Measurements from ENCODE around the gene WDR18. TPM values are rescaled to one million over a fixed set of nuclear protein-coding genes. Genes with fewer than 3 reads are reported as not detected.
A peak's percentile ranks its signal among the peaks of the same experiment; 100 is the strongest.

The WDR18 gene
- total RNA-seq, 4 donors from 2014 or later, result 25.0 to 52.6 (median 42.2) TPM

- no peak for DNase-seq (ENCODE audit: low spot score in 2 of 2)
- Histone ChIP-seq H3K4me1 (no peaks in the 10 kb centered on the region), H3K4me3 (no peak overlapping the region), H3K27ac (no peak overlapping the region), H3K9me3 (no peaks in the 10 kb centered on the region), H3K36me3 (peaks cover 51% of the 10 kb centered on the region), H3K27me3 (no peaks in the 10 kb centered on the region)
- 88% methylated on average over 15 of the region's 17 CpGs for WGBS
- TF ChIP-seq, protein P1, sequence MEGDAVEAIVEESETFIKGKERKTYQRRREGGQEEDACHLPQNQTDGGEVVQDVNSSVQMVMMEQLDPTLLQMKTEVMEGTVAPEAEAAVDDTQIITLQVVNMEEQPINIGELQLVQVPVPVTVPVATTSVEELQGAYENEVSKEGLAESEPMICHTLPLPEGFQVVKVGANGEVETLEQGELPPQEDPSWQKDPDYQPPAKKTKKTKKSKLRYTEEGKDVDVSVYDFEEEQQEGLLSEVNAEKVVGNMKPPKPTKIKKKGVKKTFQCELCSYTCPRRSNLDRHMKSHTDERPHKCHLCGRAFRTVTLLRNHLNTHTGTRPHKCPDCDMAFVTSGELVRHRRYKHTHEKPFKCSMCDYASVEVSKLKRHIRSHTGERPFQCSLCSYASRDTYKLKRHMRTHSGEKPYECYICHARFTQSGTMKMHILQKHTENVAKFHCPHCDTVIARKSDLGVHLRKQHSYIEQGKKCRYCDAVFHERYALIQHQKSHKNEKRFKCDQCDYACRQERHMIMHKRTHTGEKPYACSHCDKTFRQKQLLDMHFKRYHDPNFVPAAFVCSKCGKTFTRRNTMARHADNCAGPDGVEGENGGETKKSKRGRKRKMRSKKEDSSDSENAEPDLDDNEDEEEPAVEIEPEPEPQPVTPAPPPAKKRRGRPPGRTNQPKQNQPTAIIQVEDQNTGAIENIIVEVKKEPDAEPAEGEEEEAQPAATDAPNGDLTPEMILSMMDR (IDR thresholded peaks at IDR 0.05), result no peak
- TF ChIP-seq POLR2AphosphoS5 (IDR thresholded peaks at IDR 0.05), result no peak
- TF ChIP-seq POLR2A (IDR thresholded peaks at IDR 0.05), result no peak
- TF ChIP-seq EP300 (IDR thresholded peaks at IDR 0.05), result no peak
Observed at GRCh38 chr19:966485-967088, 17.6 kb upstream of the WDR18 start.

- no peak overlapping the region for H3K27ac ChIP-seq
- 96% methylated on average over 14 of the region's 14 CpGs for WGBS
- no peaks in the 10 kb centered on the region for H3K27me3 ChIP-seq
- H3K36me3 ChIP-seq, result peaks cover 49% of the 10 kb centered on the region
- no peaks in the 10 kb centered on the region for H3K9me3 ChIP-seq
- no peak for DNase-seq (ENCODE audit: low spot score in 2 of 2)
- no peaks in the 10 kb centered on the region for H3K4me1 ChIP-seq
- TF ChIP-seq, protein P1 (IDR thresholded peaks at IDR 0.05), result peak; percentile 4 to 35
- TF ChIP-seq POLR2AphosphoS5 (IDR thresholded peaks at IDR 0.05), result no peak
- no peak overlapping the region for H3K4me3 ChIP-seq
Observed at GRCh38 chr19:970695-971094, 13.4 kb upstream of the WDR18 start.

GRCh38 chr19:971795-972194 is 12.3 kb upstream of the WDR18 start:
- no peak for DNase-seq (ENCODE audit: low spot score in 2 of 2)
- no peaks in the 10 kb centered on the region for H3K9me3 ChIP-seq
- TF ChIP-seq POLR2A (IDR thresholded peaks at IDR 0.05) (no peak), EP300 (IDR thresholded peaks at IDR 0.05) (no peak), POLR2AphosphoS5 (IDR thresholded peaks at IDR 0.05) (no peak)
- TF ChIP-seq, protein P1 (IDR thresholded peaks at IDR 0.05), result no peak
- no peak overlapping the region for H3K27ac ChIP-seq
- WGBS, result 95% methylated on average over 24 of the region's 24 CpGs
- no peak overlapping the region for H3K4me3 ChIP-seq
- no peaks in the 10 kb centered on the region for H3K4me1 ChIP-seq
- peaks cover 44% of the 10 kb centered on the region for H3K36me3 ChIP-seq
- no peaks in the 10 kb centered on the region for H3K27me3 ChIP-seq

GRCh38 chr19:972281-972680 is 11.9 kb upstream of the WDR18 start:
- peaks cover 40% of the 10 kb centered on the region for H3K36me3 ChIP-seq
- no peak overlapping the region for H3K4me3 ChIP-seq
- no peak for DNase-seq (ENCODE audit: low spot score in 2 of 2)
- H3K9me3 ChIP-seq, result no peaks in the 10 kb centered on the region
- no peaks in the 10 kb centered on the region for H3K4me1 ChIP-seq
- H3K27me3 ChIP-seq, result no peaks in the 10 kb centered on the region
- no peak overlapping the region for H3K27ac ChIP-seq
- TF ChIP-seq EP300 (IDR thresholded peaks at IDR 0.05) (no peak), POLR2AphosphoS5 (IDR thresholded peaks at IDR 0.05) (no peak), POLR2A (IDR thresholded peaks at IDR 0.05) (no peak)
- TF ChIP-seq, protein P1 (IDR thresholded peaks at IDR 0.05), result no peak
- 96% methylated on average over 6 of the region's 6 CpGs for WGBS

DNA sequence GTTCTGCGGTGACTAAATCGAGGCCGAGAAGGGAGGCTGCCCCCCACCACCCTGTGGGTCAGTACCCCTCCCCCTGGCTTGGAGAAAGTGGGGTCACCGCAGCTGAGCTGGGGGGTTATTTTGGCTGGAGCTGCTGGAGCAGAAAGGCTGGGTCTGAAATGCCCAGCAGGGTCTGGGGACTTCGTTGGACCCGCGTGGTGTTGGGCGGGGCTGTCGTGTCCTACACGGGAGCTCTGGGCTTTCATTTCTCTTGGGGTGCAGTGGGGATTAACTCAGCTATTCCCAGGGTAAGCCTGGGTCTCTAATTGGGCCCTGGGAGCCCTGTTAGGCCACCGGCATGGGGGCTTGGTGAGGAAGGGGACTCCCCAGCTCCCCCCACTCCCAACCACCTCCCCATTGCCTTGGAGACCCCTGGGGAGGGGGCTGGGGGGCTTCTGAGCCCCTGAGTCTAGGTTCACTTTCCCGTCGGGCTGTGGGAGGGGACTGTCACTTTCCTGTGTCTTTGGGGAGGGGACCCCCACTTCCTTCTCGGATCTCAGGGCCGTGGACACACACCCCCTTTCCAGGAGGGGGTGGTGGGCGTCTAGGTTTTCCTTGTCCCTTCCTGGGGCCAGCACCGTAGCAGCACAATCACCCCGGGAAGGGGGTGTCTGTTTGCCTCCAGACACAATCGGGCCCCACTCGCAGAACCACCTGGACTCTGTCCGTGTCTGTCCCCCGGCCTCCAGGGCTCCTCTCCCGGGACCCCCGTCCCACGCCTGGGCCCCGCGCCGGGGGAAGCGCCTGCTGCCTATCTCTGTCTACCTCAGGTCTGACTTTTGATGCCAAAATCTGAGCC is 10.2 kb upstream of the WDR18 start:
- Histone ChIP-seq H3K36me3 (peaks cover 28% of the 10 kb centered on the region), H3K27me3 (no peaks in the 10 kb centered on the region), H3K4me3 (no peak overlapping the region), H3K4me1 (no peaks in the 10 kb centered on the region), H3K27ac (no peak overlapping the region), H3K9me3 (no peaks in the 10 kb centered on the region)
- WGBS, result 87% methylated on average over 3 of the region's 29 CpGs
- TF ChIP-seq EP300 (IDR thresholded peaks at IDR 0.05) (no peak), POLR2AphosphoS5 (IDR thresholded peaks at IDR 0.05) (no peak), POLR2A (IDR thresholded peaks at IDR 0.05) (no peak)
- TF ChIP-seq, protein P1 (IDR thresholded peaks at IDR 0.05), result no peak
- no peak for DNase-seq (ENCODE audit: low spot score in 2 of 2)
